ENCODE measurements around the gene PDE8B.
"Not testable (repeated sequence)": the region's sequence is repeated elsewhere in the genome, so short reads cannot be mapped to it uniquely, and the experiment has no call there.

Gene PDE8B

GRCh38 chr5:77463905-77464304 is 253.4 kb downstream of the PDE8B start:
- no peak for DNase-seq

GRCh38 chr5:77468875-77469274 is 258.4 kb downstream of the PDE8B start:
- not testable (repeated sequence) for DNase-seq

GRCh38 chr5:77475041-77475440 is 264.6 kb downstream of the PDE8B start:
- not testable (repeated sequence) for DNase-seq
